Neural cell (in vitro differentiated cells): ENCODE measurements around the gene SPECC1L. TPM values are rescaled to one million over a fixed set of nuclear protein-coding genes. Genes with fewer than 3 reads are reported as not detected.

Experiments
- H2AFZ ChIP-seq: fragments of 200-600, 300-800 bp; sonication (generic), shearing (Covaris generic); 2 replicates; pipeline ENCODE4 v1.6.0; 2014; ENCODE audit warnings: low read depth, mild to moderate bottlenecking, antibody characterized with exemption, low read length, moderate library complexity
- H3F3A ChIP-seq: fragments of 200-600 bp; shearing (Covaris generic); 2 replicates; pipeline ENCODE4 v1.6.1; 2016; ENCODE audit warnings: mild to moderate bottlenecking, moderate library complexity, mixed read lengths, antibody characterized with exemption, low read length; ENCODE audit not compliant: insufficient read depth, poor library complexity, severe bottlenecking
- H3K27ac ChIP-seq: fragments of 200-600, 300-800 bp; sonication (generic), shearing (Covaris generic); 2 replicates; pipeline ENCODE4 v1.5.1; 2014; ENCODE audit warnings: mild to moderate bottlenecking, low read length, moderate library complexity
- H3K27me3 ChIP-seq: fragments of 300-800, 200-600 bp; sonication (generic), shearing (Covaris generic); 2 replicates; pipeline ENCODE4 v1.6.0; 2014; ENCODE audit warnings: mild to moderate bottlenecking, low read depth, low read length, moderate library complexity; ENCODE audit not compliant: insufficient read depth
- H3K36me3 ChIP-seq: fragments of 300-800, 200-600 bp; sonication (generic), shearing (Covaris generic); 2 replicates; pipeline ENCODE4 v1.5.1; 2014; ENCODE audit warnings: mild to moderate bottlenecking, antibody characterized with exemption, low read length, moderate library complexity; ENCODE audit not compliant: insufficient read depth
- H3K4me2 ChIP-seq: fragments of 300-800, 200-600 bp; sonication (generic), shearing (Covaris generic); 2 replicates; pipeline ENCODE4 v1.6.0; 2014; ENCODE audit warnings: mild to moderate bottlenecking, low read length
- H3K4me3 ChIP-seq: fragments of 300-800, 200-600 bp; sonication (generic), shearing (Covaris generic); 2 replicates; pipeline ENCODE4 v1.5.1; 2014; ENCODE audit warnings: mild to moderate bottlenecking, low read length, moderate library complexity
- H3K79me2 ChIP-seq: fragments of 200-600 bp; shearing (Covaris generic); replicated peaks from 2 replicates; pipeline ENCODE4 v1.6.0; 2014; ENCODE audit warnings: mild to moderate bottlenecking, low read length, moderate library complexity; ENCODE audit not compliant: insufficient read depth
- H3K9ac ChIP-seq: fragments of 300-800, 200-600 bp; sonication (generic), shearing (Covaris generic); 2 replicates; pipeline ENCODE4 v1.6.1; 2016; ENCODE audit warnings: mild to moderate bottlenecking, low read length, mixed read lengths
- H3K9me2 ChIP-seq: fragments of 200-600 bp; shearing (Covaris generic); 2 replicates; pipeline ENCODE4 v1.6.1; 2016; ENCODE audit warnings: mild to moderate bottlenecking, low read length, mixed read lengths; ENCODE audit not compliant: insufficient read depth
- H3K9me3 ChIP-seq: fragments of 200-600, 300-800 bp; sonication (generic), shearing (Covaris generic); 2 replicates; pipeline ENCODE4 v1.6.1; 2016; ENCODE audit warnings: mild to moderate bottlenecking, mixed run types, low read length, moderate library complexity, mixed read lengths
- H4K20me1 ChIP-seq: fragments of 200-600 bp; shearing (Covaris generic); 2 replicates; pipeline ENCODE4 v1.6.1; 2016; ENCODE audit warnings: mild to moderate bottlenecking, mixed run types; ENCODE audit not compliant: insufficient read depth
- CTCF ChIP-seq: fragments of 450-650 bp; IDR thresholded peaks from 2 replicates; pipeline ENCODE4 v1.5.1; 2014; ENCODE audit warnings: antibody characterized with exemption, mild to moderate bottlenecking, moderate library complexity; ENCODE audit not compliant: poor library complexity, severe bottlenecking
- EP300 ChIP-seq: fragments of 450-650 bp; conservative IDR thresholded peaks from 2 replicates; pipeline ENCODE4 v1.6.1; 2014; ENCODE audit warnings: antibody characterized with exemption, mild to moderate bottlenecking, moderate library complexity; ENCODE audit not compliant: poor library complexity, severe bottlenecking
- EZH2 ChIP-seq: fragments of 200-600, 300-800 bp; shearing (Covaris generic), sonication (generic); IDR thresholded peaks from 2 replicates; pipeline ENCODE4 v1.6.1; 2014; ENCODE audit warnings: antibody characterized with exemption, low read length, borderline replicate concordance, mild to moderate bottlenecking; ENCODE audit not compliant: insufficient read depth, poor library complexity, severe bottlenecking
- MXI1 ChIP-seq: fragments of 450-650 bp; conservative IDR thresholded peaks from 2 replicates; pipeline ENCODE4 v1.6.1; 2014; ENCODE audit warnings: antibody characterized with exemption, mild to moderate bottlenecking; ENCODE audit not compliant: poor library complexity, severe bottlenecking
- POLR2AphosphoS5 ChIP-seq: IDR thresholded peaks from 2 replicates; pipeline ENCODE4 v1.6.1; 2012
- RAD21 ChIP-seq: fragments of 450-650 bp; conservative IDR thresholded peaks from 2 replicates; pipeline ENCODE4 v1.6.1; 2014; ENCODE audit warnings: antibody characterized with exemption, mild to moderate bottlenecking, moderate library complexity
- SMC3 ChIP-seq: fragments of 450-650 bp; conservative IDR thresholded peaks from 2 replicates; pipeline ENCODE4 v1.6.1; 2014; ENCODE audit warnings: antibody characterized with exemption, mild to moderate bottlenecking, moderate library complexity; ENCODE audit not compliant: poor library complexity
- TAF1 ChIP-seq: IDR thresholded peaks from 2 replicates; pipeline ENCODE4 v1.6.1; 2012; ENCODE audit warnings: low read depth
- polyA plus RNA-seq: library from polyadenylated mRNA; depleted of rRNA; stranded (reverse); fragments of >200 nt; gene quantifications from 2 replicates; pipeline ENCODE4 v1.2.3, GENCODE V29; 2014
- TF ChIP-seq, protein P1 (sequence below): IDR thresholded peaks from 2 replicates; pipeline ENCODE4 v1.6.1; 2012; ENCODE audit warnings: borderline replicate concordance

Gene SPECC1L
- polyA plus RNA-seq, 1 donor from 2014 or later, result 27.1 TPM

GRCh38 chr22:24337894-24338645 is 67.4 kb downstream of the SPECC1L start:
- Histone ChIP-seq H4K20me1 (no peaks in the 10 kb centered on the region), H3K36me3 (peaks cover 9% of the 10 kb centered on the region), H3K27me3 (no peaks in the 10 kb centered on the region), H3K9ac (no peak overlapping the region), H3F3A (no peaks in the 10 kb centered on the region), H3K79me2 (no peaks in the 10 kb centered on the region), H3K4me2 (no peak overlapping the region), H3K9me3 (no peaks in the 10 kb centered on the region), H3K4me3 (no peak overlapping the region), H2AFZ (no peak overlapping the region), H3K27ac (no peak overlapping the region), H3K9me2 (no peaks in the 10 kb centered on the region)
- no peak for TF ChIP-seq EP300

DNA sequence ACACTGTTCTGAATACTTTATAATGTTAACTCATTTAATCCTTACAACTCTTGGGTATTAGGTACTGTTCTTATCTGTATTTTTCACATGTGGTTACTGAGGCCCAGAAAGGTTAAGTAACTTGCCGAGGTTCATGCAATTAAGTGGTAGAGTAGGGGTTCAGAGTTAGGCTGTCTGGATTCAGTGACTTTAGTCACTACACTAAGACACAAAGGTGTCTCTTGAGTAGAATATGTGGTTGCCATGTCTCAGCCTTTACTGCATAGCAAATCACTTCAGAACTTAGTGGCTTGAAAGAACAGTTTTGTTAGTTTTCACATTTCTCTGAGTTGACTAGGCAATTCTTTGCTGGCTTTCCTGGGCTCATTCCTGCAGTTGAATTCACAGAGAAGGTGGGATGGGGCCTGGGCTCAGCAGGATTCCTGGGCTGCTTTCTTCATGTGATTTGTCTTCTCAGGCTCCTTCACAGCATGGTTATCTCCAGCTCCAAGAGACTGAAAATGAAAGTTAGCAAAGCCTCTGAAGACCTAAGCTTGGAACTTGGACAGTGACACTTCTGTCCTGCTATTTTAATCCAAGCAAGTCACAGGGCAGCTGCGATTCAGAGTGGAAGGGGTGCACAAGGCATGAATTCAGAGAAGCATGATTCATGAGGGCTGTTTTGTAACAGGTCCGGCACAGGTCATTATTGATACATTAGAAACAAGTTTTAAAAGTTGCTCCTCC is 68.3 kb downstream of the SPECC1L start:
- Histone ChIP-seq H3K36me3 (peaks cover 9% of the 10 kb centered on the region), H4K20me1 (no peaks in the 10 kb centered on the region), H3K27ac (no peak overlapping the region), H3K79me2 (no peaks in the 10 kb centered on the region), H3K9me2 (no peaks in the 10 kb centered on the region), H3F3A (no peaks in the 10 kb centered on the region), H2AFZ (no peak overlapping the region), H3K4me2 (no peak overlapping the region), H3K9ac (no peak overlapping the region), H3K4me3 (no peak overlapping the region), H3K9me3 (no peaks in the 10 kb centered on the region), H3K27me3 (no peaks in the 10 kb centered on the region)
- TF ChIP-seq RAD21 (no peak), MXI1 (no peak), SMC3 (no peak), POLR2AphosphoS5 (no peak), EP300 (no peak)

DNA sequence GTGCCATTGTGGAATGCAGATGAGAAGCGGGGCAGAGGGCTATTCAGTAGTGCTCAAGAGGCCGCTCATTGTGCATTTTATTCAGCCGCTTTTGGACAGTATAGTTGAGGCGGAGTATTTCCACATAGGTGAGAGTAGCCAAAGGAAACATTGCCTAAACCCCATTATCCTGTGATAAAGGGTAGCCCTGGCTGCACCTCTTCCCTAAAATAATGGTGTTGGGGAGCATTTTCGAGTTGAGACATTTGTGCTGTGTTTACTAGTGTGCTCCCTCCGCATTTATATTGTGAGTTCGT is 68.8 kb downstream of the SPECC1L start:
- Histone ChIP-seq H2AFZ (no peak overlapping the region), H3K27me3 (no peaks in the 10 kb centered on the region), H3K9me2 (no peaks in the 10 kb centered on the region), H3K27ac (no peak overlapping the region), H3K9me3 (no peaks in the 10 kb centered on the region), H3K36me3 (peaks cover 9% of the 10 kb centered on the region), H4K20me1 (no peaks in the 10 kb centered on the region), H3K4me3 (no peak overlapping the region), H3F3A (no peaks in the 10 kb centered on the region), H3K9ac (no peak overlapping the region), H3K4me2 (no peak overlapping the region), H3K79me2 (no peaks in the 10 kb centered on the region)
- TF ChIP-seq, protein P1, sequence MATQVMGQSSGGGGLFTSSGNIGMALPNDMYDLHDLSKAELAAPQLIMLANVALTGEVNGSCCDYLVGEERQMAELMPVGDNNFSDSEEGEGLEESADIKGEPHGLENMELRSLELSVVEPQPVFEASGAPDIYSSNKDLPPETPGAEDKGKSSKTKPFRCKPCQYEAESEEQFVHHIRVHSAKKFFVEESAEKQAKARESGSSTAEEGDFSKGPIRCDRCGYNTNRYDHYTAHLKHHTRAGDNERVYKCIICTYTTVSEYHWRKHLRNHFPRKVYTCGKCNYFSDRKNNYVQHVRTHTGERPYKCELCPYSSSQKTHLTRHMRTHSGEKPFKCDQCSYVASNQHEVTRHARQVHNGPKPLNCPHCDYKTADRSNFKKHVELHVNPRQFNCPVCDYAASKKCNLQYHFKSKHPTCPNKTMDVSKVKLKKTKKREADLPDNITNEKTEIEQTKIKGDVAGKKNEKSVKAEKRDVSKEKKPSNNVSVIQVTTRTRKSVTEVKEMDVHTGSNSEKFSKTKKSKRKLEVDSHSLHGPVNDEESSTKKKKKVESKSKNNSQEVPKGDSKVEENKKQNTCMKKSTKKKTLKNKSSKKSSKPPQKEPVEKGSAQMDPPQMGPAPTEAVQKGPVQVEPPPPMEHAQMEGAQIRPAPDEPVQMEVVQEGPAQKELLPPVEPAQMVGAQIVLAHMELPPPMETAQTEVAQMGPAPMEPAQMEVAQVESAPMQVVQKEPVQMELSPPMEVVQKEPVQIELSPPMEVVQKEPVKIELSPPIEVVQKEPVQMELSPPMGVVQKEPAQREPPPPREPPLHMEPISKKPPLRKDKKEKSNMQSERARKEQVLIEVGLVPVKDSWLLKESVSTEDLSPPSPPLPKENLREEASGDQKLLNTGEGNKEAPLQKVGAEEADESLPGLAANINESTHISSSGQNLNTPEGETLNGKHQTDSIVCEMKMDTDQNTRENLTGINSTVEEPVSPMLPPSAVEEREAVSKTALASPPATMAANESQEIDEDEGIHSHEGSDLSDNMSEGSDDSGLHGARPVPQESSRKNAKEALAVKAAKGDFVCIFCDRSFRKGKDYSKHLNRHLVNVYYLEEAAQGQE, result no peak
- TF ChIP-seq SMC3 (no peak), EZH2 (no peak), EP300 (no peak), CTCF (no peak), POLR2AphosphoS5 (no peak), MXI1 (no peak), RAD21 (no peak), TAF1 (no peak)
